ENCODE results near the gene BEND6.

The BEND6 gene, protein sequence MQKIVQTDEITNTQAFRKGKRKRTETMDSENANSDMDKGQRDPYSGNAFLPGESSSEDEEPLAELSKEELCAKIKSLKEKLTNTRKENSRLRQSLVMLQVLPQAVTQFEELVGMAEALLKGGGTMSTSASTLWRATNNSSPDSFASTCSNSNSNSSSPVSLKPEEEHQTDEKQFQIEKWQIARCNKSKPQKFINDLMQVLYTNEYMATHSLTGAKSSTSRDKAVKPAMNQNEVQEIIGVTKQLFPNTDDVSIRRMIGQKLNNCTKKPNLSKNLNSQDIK

DNA sequence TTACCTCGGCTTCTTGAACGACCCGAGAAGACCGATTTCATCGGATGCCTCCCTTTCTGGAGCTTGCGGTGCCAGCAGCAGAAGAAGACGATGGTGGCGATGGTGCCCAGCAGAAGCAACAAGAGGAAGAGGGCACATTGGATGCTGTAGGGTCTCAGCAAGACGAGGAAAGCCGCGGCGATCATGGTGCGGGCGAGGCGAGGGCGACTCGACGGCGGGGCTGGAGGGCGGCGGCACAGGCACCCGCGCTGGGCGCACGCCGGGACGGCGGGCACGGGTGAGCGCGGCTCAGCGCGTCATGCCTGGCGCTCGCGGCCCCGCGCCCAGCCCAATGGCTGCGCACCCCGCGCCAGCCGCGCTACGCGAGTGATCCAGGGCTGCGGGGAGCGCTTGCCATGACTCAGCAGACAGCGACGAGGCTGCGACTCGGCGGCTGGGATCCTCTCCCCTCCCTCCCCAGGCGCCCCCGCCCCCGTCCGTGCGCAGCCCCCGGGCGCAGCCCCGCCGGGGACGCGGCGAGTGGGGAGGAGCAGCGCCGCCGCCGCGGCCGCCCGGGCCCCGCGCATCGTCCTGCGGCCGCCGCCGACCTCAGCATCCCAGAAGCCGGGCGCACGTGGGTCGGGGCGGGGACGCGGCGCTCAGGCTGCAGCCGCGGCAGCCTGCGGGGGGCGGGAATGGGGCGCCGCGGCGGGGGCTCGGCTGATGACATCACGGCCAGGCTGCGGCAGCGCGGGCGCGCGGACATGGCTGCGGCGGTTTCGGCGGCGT lies at the start of gene BEND6:
Gene BEND6 (plus strand): TSS at position 705 of the 768 bp plus-strand sequence. CDS start 26,704 bp downstream, outside the sequence.
- TF ChIP-seq GATA3 (IDR thresholded peaks at IDR 0.05; ENCODE audit: low read depth, low read length), result no peak
- TF ChIP-seq GATA2 (IDR thresholded peaks at IDR 0.05; ENCODE audit: low read depth, low read length), result no peak

DNA sequence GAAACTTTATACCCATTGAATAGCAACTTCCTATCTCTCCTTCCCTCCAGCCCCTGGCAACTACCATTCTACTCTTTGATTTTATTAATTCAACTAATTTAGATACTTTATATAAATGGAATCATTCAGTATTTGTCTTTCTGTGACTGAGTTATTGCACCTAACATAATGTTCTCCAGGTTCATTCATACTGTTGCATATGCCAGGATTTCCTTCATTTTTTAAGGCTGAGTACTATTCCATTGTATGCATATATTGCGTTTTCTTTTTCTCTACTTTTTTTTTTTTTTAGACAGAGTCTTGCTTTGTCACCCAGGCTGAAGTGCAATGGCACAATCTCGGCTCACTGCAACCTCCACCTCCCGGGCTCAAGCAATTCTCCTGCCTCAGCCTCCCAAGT lies 49.5 kb upstream of the BEND6 start:
- TF ChIP-seq GATA2 (IDR thresholded peaks at IDR 0.05; ENCODE audit: low read depth, low read length) (no peak), GATA3 (IDR thresholded peaks at IDR 0.05; ENCODE audit: low read depth, low read length) (no peak)

DNA sequence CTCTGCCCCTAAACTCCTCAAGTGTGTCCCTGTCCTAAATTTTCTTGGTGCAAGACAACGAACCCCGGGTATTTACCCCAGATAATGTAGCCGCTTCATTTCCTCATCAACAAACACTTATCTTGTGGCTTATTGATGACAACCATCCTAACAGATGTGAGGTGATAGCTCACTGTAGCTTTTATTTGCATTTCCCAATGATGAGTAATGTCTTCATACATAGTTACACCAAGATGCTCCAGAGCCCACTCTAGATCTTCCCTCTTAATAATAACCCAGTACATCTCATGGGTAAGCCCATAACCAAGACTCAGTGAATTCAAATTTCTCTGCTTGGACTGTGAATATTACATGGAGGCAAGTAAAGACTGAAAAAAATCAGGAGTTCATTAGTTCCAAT lies 48.2 kb upstream of the BEND6 start:
- TF ChIP-seq GATA3 (IDR thresholded peaks at IDR 0.05; ENCODE audit: low read depth, low read length) (no peak), GATA2 (IDR thresholded peaks at IDR 0.05; ENCODE audit: low read depth, low read length) (no peak)

DNA sequence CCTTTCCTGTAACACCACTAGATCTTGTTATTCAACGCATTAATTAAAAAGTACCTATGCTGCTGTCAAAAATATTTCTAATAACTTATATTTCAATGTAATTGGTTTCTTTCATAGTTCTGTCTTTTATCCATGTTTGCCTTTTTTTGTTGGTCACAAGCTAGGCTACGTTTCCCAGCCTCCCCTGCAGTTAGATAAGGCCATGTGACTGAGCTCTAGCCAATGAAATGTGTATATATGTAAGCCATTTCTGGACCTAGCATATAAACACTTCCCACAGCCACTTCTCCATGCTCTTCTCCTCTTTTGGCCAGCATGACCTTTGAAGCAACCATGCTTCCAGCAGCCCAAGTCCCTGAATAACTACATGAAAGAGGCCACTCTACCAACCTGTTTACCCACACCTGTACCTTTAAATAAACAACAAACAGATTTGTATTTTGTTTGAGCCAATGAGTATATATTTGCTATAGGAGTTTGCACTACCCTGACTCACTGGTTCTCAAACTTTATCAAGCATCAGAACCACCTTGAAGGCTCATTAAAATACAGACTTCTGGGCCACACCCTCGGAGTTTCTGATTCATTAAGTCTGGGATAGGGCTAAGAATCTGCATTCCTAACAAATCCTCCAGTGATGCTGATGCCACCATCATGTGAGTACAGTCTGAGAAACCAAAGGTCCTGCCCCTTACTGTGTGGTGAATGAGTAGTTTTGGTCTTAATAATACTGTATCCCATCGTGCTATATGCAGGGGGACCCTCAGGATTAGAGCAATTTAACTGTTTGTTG lies 45.6 kb upstream of the BEND6 start:
- no peak for TF ChIP-seq GATA3 (IDR thresholded peaks at IDR 0.05; ENCODE audit: low read depth, low read length)
- TF ChIP-seq GATA2 (IDR thresholded peaks at IDR 0.05; ENCODE audit: low read depth, low read length), result no peak

DNA sequence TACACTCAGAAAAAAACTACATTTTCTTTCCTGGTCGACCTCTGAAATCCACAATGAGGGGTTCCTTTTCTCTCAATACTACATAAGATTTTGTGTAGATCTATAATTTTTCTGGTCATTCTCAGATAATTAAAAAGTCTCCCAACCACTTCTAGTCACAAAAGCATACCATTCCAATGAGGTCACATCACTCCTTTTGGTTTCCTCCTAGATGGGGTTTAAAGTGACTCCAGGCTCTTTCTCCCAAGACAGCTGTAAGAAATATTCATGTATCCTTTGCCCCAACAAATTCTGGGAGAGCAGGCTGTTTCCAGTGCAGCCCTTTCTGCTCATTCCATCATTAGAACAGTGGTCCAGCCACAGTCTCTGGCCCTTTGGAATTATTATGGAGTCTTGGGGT lies 43.1 kb upstream of the BEND6 start:
- no peak for TF ChIP-seq GATA2 (IDR thresholded peaks at IDR 0.05; ENCODE audit: low read depth, low read length)
- no peak for TF ChIP-seq GATA3 (IDR thresholded peaks at IDR 0.05; ENCODE audit: low read depth, low read length)

DNA sequence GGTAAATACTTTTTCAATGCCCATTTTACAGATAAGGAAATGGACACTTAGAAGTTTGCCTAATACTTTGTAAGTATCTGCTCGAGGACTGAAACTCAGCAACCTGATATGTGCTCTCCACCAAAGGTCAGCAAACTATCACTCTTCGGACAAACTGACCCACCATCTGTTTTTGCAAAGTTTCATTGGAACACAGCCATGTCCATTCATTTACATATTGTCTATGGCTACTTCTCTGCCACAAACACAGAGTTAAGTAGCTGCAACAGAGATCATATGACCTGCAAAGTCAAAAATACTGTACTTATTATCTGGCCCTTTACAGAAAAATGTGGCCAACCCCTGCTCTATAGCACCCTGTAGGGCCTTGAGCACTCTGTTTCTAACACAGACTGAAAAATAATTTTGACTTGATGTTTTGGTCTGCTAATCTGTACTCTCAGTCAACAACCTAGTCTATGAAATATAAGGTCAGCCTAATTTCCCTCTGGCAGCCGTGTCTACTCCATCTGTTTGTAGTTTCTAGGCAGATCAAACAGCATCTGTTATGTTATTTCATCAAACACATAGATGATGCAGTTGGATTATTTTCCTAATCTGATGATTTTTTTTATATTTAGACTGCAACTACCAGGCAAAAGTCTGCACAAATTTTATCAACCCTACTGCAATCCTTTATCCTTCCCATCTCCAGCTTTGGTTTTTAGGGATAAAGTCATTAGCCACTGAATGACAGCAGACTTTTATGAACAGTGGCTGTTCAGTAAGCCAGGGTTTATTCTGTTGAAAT lies 41.4 kb upstream of the BEND6 start:
- TF ChIP-seq GATA3 (IDR thresholded peaks at IDR 0.05; ENCODE audit: low read depth, low read length) (peak; percentile 95), GATA2 (IDR thresholded peaks at IDR 0.05; ENCODE audit: low read depth, low read length) (peak; percentile 87; the same call in 1 of the 2 replicates)

DNA sequence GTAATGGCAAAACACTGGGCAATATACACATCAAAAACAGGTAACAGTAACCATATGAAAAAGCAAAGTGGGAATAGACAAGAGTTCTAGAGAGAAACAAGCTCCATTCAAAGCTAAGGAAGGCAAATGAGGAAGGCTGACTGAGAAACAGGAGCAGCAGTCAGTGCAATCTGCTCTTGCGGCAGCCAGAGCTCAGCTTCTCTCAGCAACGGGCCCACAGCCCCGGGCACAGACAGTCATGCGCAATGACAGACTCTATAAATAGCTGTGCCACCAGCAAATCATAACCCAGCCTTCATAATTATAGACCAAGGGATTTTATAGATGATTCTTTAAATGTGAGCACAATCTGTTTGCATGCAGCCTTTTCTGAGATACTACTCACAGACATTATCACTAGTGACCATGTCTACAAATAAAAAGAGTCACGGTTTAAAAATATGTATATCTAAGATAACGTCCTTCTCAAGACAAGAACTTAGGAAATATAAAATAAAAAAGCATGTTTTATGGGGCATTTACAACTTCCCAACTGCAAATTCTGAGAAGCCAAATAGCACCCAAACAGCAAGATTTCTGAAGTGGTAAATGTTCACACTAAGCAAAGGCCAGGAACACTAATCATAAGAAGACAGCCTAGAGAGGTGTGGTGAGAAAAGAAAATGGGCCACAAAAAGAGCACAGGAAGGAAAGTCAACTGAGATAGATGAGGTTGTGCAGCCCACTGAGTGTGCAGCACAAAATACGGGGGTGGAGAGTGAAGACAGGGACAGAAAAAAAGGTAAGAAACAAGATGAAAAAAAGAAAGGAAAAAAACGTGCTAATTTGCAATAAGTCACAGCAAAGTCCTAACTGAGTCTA lies 39.9 kb upstream of the BEND6 start:
- TF ChIP-seq GATA3 (IDR thresholded peaks at IDR 0.05; ENCODE audit: low read depth, low read length), result no peak
- TF ChIP-seq GATA2 (IDR thresholded peaks at IDR 0.05; ENCODE audit: low read depth, low read length), result no peak

DNA sequence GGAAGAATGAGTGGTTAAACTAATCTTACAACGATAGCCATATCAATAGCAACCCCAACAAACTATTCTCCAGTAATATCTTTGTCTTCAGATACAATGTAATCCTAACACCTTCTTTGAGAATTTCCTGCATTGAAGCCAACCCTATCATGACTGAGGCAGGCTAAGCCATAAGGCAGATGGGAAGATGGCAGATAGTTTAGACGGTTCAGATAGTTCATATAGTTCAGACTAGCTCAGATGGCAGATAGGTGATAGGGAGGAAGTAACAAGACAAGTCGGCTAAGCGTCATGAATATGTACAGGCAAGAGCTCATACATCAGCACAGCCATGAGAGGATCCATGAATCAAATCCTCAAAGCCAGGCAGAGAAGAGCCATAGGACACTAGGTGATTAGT lies 39.1 kb upstream of the BEND6 start:
- no peak for TF ChIP-seq GATA2 (IDR thresholded peaks at IDR 0.05; ENCODE audit: low read depth, low read length)
- TF ChIP-seq GATA3 (IDR thresholded peaks at IDR 0.05; ENCODE audit: low read depth, low read length), result no peak

DNA sequence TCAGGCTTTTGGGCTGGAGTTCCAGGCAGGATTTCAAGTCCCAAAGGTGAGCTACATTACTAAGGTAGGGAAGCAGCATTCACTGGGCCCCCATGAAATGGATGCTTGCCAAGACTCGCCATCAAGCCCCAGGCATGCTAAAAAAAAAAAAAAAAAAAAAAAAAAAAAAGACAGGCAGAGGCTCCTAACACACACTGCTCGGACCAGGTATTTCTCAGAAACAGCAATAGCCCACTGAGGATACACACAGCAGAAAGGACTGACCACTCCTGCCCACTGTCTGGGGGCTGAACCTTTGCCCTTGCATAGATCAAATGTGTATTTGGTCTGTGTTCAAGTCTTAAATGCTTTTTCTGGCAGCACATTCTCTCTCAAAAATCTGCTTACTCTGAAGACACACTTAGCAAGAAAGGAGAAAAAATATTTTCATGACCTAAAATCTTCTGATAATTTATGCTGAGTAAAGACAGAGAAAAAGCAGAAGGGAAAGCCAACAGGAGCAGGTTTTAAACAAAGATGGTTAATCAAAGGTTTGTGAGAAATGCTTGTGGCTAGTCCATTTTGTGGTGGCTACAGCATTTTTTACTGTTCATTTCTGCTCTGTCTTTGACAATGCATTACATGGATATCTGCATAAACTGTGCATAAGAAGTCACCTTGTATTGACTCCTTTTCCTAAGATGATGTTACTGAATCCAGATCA lies 37.9 kb upstream of the BEND6 start:
- TF ChIP-seq GATA2 (IDR thresholded peaks at IDR 0.05; ENCODE audit: low read depth, low read length) (no peak), GATA3 (IDR thresholded peaks at IDR 0.05; ENCODE audit: low read depth, low read length) (no peak)

DNA sequence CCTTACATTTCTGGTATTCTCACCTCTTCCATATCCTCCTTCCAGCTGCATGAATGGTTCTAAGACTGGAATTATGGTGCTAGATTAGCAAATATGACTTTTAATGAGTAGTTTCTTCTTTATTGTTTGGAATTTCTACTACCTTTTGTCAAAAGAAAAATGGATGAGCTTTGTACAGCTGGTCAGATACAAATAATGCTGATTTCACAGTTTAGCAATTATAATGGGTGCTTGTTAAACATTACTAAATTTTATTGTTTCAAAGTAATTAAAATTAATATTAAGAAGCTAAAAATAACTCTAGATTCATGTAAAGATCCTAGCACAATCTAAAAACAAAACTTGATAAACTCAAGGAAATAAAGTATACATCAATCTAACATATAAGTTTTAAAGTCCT lies 32.3 kb upstream of the BEND6 start:
- TF ChIP-seq GATA2 (IDR thresholded peaks at IDR 0.05; ENCODE audit: low read depth, low read length), result no peak
- TF ChIP-seq GATA3 (IDR thresholded peaks at IDR 0.05; ENCODE audit: low read depth, low read length), result no peak

DNA sequence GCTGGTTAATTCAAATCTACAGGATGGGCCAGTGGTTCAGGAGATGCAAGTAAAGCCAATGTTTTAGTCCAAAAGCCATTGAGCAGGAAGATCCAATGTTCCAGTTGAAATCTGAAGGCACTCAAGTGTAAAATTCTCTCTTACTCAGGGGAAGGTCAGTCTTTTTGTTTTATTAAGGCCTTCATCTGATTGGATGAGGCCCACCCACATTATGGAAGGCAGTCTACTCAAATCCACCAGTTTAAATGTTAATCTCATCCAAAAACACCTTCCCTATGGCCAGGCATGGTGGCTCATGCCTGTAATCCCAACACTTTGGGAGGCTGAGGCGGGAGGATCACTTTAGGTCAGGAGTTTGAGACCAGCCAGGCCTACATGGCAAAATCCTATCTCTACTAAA lies 31.3 kb upstream of the BEND6 start:
- TF ChIP-seq GATA3 (IDR thresholded peaks at IDR 0.05; ENCODE audit: low read depth, low read length), result no peak
- TF ChIP-seq GATA2 (IDR thresholded peaks at IDR 0.05; ENCODE audit: low read depth, low read length), result no peak
